GM18907 (cell line): ENCODE results near the gene HAVCR2.
"Not testable (repeated sequence)": the region's sequence is repeated elsewhere in the genome, so short reads cannot be mapped to it uniquely, and the experiment has no call there.

Experiments used
- ATAC-seq: cut with Tn5 transposase; IDR thresholded peaks from one replicate; pipeline ENCODE4 v1.9.1; 2021; ENCODE audit warnings: mild to moderate bottlenecking, moderate library complexity; ENCODE audit not compliant: unreplicated experiment

HAVCR2 gene

DNA sequence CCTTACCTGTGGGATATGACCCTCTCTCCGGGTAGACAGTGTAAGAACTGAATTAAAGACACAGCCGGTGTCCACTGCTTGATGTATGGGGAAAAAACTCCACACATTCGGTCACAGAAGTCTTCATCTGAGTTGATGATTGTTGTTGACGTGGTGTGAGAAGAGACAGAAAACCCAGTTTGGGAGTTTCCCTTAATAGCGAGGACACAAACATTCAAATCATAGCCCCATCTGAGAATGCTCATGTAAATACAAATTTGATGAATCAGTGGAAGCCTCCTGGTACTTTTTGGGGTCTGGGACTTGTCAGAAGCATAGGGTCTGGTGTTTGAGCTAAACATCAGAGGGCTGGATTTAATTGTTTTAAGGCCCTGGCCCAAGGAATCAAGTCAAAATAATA lies 60.9 kb downstream of the HAVCR2 start:
- peak; percentile 58 for ATAC-seq

DNA sequence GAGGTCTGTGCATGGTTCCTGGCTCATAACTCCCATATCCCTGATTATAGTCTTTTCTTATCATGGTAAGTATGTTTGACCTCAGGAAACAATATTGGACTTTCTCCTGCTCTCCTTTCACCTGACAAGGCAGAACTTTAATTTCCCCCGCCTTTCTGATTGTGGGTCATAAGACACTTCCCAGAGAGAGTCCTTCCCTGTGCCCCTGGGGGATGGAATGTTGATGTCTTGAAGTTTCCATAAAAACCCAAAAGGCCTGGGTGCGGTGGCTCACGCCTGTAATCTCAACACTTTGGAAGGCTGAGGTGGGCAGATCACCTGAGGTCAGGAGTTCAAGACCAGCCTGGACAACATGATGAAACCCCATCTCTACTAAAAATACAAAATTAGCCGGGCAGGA lies 61.8 kb downstream of the HAVCR2 start:
- ATAC-seq: not testable (repeated sequence)

DNA sequence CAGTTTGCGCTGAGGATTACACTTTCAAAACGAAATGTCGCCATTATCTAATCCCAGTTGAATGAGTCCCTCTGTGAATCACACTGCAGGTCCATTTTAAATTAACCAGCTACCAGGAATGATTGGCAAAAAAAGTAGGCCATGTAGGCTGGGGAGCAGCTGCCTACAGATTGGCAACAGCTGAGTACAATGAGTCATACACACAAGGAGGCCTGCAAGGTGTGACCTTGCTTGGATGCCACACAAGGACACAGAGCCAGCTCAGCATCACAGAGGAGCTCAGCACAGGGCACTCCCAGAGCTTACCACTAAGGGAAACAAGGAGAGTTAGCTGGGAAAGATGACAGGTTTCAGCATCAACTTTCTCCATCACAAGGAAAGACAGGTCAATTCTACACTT lies 62.8 kb downstream of the HAVCR2 start:
- ATAC-seq: no peak

DNA sequence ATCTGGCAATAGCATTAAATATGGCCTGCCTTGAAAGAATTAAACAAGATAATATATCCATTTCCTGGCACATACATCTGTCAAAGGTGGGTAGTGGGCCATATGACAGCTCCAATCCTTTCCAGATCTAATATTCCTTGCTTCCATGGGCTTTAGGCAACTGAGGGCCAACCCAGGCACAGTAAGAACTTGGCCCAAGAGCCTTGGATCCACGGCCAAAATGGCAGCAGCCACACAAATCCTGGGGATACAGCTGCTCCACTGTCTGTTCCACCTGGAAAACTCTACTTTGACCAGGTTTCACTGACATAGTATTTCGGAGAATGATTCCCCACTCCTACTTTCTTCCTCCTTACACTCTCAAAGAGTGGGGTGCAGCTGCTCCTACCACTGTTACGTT lies 63.2 kb downstream of the HAVCR2 start:
- no peak for ATAC-seq

DNA sequence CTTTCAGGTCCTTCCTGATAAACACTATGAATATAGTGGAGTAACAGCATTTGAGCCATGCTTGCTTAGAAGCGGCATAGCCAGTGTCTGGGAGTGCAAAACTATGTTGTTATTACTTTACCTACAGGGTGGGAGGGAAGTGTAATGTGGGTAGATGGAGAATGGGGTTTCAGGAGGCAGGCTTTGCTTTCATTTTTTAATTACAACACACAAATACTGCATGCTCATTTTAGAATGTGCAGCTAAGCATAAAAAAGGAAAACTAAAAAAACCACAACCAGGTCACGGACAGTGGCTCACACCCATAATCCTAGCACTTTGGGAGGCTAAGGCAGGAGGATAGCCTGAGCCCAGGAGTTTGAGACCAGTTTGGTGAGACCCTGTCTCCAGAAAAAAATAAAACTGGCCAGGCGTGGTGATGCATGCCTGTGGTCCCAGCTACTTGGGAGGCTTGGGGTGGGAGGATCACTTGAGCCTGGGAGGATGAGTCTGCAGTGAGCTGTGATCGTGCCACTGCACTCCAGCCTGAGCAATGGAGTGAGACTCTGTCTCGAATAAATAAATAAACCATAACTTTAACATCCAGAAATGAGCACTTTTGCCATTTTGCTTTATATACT lies 70.2 kb downstream of the HAVCR2 start:
- ATAC-seq: no peak
